ENCODE data around the gene PDZD2.

GRCh38 chr5:32069396-32069795 is 430.5 kb downstream of the PDZD2 start:
- TF ChIP-seq CTCF (IDR thresholded peaks at IDR 0.05) (no peak), POLR2AphosphoS5 (IDR thresholded peaks at IDR 0.05) (no peak), POLR2A (IDR thresholded peaks at IDR 0.05; ENCODE audit: low read depth) (no peak)

All from esophagus muscularis mucosa (tissue), 3 donors.